Measurements from ENCODE around the gene PITPNM2.

DNA sequence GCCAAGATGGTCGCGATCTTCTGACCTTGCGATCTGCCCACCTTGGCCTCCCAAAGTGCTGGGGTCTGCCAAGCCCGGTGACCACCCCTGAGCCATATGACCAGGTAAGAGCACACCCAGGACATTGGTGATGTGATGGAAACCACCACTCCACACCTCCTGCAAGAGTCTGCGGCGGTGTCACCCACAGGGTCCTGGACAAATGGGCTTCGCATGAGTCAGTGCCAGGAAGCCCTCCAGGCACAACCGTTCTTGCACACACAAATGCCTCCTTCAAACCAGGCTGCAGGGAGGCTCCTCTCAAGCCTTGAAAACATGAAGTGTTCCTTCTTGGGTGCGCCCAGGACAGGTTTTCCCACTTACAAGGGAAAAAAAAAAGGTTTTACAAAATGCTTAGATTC lies 16.6 kb downstream of the PITPNM2 start:
- TF ChIP-seq PPARA (CRISPR knock-in tag; IDR thresholded peaks at IDR 0.05; ENCODE audit: borderline replicate concordance) (no peak), TOX (CRISPR knock-in tag; IDR thresholded peaks at IDR 0.05; ENCODE audit: borderline replicate concordance) (no peak), RARB (CRISPR knock-in tag; IDR thresholded peaks at IDR 0.05) (no peak), ZFP30 (CRISPR knock-in tag; IDR thresholded peaks at IDR 0.05) (no peak), ZNF70 (CRISPR knock-in tag; IDR thresholded peaks at IDR 0.05) (no peak), ZFP3 (CRISPR knock-in tag; IDR thresholded peaks at IDR 0.05) (no peak)
- TF ChIP-seq, protein P1, sequence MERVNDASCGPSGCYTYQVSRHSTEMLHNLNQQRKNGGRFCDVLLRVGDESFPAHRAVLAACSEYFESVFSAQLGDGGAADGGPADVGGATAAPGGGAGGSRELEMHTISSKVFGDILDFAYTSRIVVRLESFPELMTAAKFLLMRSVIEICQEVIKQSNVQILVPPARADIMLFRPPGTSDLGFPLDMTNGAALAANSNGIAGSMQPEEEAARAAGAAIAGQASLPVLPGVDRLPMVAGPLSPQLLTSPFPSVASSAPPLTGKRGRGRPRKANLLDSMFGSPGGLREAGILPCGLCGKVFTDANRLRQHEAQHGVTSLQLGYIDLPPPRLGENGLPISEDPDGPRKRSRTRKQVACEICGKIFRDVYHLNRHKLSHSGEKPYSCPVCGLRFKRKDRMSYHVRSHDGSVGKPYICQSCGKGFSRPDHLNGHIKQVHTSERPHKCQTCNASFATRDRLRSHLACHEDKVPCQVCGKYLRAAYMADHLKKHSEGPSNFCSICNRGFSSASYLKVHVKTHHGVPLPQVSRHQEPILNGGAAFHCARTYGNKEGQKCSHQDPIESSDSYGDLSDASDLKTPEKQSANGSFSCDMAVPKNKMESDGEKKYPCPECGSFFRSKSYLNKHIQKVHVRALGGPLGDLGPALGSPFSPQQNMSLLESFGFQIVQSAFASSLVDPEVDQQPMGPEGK (CRISPR knock-in tag; IDR thresholded peaks at IDR 0.05; ENCODE audit: borderline replicate concordance), result no peak
- TF ChIP-seq, protein P2, sequence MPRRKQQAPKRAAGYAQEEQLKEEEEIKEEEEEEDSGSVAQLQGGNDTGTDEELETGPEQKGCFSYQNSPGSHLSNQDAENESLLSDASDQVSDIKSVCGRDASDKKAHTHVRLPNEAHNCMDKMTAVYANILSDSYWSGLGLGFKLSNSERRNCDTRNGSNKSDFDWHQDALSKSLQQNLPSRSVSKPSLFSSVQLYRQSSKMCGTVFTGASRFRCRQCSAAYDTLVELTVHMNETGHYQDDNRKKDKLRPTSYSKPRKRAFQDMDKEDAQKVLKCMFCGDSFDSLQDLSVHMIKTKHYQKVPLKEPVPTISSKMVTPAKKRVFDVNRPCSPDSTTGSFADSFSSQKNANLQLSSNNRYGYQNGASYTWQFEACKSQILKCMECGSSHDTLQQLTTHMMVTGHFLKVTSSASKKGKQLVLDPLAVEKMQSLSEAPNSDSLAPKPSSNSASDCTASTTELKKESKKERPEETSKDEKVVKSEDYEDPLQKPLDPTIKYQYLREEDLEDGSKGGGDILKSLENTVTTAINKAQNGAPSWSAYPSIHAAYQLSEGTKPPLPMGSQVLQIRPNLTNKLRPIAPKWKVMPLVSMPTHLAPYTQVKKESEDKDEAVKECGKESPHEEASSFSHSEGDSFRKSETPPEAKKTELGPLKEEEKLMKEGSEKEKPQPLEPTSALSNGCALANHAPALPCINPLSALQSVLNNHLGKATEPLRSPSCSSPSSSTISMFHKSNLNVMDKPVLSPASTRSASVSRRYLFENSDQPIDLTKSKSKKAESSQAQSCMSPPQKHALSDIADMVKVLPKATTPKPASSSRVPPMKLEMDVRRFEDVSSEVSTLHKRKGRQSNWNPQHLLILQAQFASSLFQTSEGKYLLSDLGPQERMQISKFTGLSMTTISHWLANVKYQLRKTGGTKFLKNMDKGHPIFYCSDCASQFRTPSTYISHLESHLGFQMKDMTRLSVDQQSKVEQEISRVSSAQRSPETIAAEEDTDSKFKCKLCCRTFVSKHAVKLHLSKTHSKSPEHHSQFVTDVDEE (CRISPR knock-in tag; IDR thresholded peaks at IDR 0.05), result no peak
- TF ChIP-seq, protein P3, sequence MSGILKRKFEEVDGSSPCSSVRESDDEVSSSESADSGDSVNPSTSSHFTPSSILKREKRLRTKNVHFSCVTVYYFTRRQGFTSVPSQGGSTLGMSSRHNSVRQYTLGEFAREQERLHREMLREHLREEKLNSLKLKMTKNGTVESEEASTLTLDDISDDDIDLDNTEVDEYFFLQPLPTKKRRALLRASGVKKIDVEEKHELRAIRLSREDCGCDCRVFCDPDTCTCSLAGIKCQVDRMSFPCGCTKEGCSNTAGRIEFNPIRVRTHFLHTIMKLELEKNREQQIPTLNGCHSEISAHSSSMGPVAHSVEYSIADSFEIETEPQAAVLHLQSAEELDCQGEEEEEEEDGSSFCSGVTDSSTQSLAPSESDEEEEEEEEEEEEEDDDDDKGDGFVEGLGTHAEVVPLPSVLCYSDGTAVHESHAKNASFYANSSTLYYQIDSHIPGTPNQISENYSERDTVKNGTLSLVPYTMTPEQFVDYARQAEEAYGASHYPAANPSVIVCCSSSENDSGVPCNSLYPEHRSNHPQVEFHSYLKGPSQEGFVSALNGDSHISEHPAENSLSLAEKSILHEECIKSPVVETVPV (CRISPR knock-in tag; IDR thresholded peaks at IDR 0.05), result no peak
